ENCODE results near the gene RBCK1.

GRCh38 chr20:480044-480443 lies 71.9 kb downstream of the RBCK1 start:
- no peak for TF ChIP-seq CTCF (IDR thresholded peaks at IDR 0.05)
- no peak for TF ChIP-seq POLR2A (IDR thresholded peaks at IDR 0.05)

Data from stomach (tissue), 4 donors.